HCT116 (cell line): ENCODE data around the gene CA6.
"Not testable (repeated sequence)": the region's sequence is repeated elsewhere in the genome, so short reads cannot be mapped to it uniquely, and the experiment has no call there.

ENCODE experiments used
- EGR1 ChIP-seq: IDR thresholded peaks from 2 replicates; pipeline ENCODE4 v1.6.1; 2012; ENCODE audit warnings: low read depth
- JUND ChIP-seq: IDR thresholded peaks from 2 replicates; pipeline ENCODE4 v1.6.1; 2012
- POLR2A ChIP-seq: IDR thresholded peaks from 2 replicates; pipeline ENCODE4 v1.7.0; 2011; ENCODE audit warnings: borderline replicate concordance; ENCODE audit not compliant: insufficient read depth, insufficient read length; ENCODE audit errors: extremely low read depth
- TF ChIP-seq, protein P1 (sequence below): IDR thresholded peaks from 2 replicates; pipeline ENCODE4 v1.6.1; 2012; ENCODE audit warnings: low read depth
- TF ChIP-seq, protein P2 (sequence below): IDR thresholded peaks from 2 replicates; pipeline ENCODE4 v1.6.1; 2012
- TF ChIP-seq, protein P3 (sequence below), 3 experiments: fragments of 200-600 bp in 1 of 3; sonication (generic) in 1 of 3; IDR thresholded peaks in 2 of 3; conservative IDR thresholded peaks in 1 of 3; 2 replicates each; pipeline ENCODE4 v1.5.1; 2012 to 2017; ENCODE audit warnings: low read depth in 2 of 3, low read length in 2 of 3, antibody characterized with exemption in 1 of 3, borderline replicate concordance in 1 of 3, control low read depth in 1 of 3, mild to moderate bottlenecking in 1 of 3, mixed read lengths in 1 of 3, mixed run types in 1 of 3, moderate library complexity in 1 of 3; ENCODE audit not compliant: insufficient read depth in 1 of 3

DNA sequence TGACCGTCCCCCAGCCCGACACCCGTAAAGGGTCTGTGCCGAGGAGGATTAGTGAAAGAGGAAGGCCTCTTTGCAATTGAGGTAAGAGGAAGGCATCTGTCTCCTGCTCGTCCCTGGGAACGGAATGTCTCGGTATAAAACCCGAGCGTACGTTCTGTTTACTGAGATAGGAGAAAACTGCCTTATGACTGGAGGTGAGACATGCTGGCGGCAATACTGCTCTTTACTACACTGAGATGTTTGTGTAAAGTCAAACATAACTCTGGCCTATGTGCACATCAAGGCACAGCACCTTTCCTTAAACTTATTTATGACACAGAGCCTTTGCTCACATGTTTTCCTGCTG, 56.5 kb downstream of the CA6 start:
- TF ChIP-seq, protein P1, sequence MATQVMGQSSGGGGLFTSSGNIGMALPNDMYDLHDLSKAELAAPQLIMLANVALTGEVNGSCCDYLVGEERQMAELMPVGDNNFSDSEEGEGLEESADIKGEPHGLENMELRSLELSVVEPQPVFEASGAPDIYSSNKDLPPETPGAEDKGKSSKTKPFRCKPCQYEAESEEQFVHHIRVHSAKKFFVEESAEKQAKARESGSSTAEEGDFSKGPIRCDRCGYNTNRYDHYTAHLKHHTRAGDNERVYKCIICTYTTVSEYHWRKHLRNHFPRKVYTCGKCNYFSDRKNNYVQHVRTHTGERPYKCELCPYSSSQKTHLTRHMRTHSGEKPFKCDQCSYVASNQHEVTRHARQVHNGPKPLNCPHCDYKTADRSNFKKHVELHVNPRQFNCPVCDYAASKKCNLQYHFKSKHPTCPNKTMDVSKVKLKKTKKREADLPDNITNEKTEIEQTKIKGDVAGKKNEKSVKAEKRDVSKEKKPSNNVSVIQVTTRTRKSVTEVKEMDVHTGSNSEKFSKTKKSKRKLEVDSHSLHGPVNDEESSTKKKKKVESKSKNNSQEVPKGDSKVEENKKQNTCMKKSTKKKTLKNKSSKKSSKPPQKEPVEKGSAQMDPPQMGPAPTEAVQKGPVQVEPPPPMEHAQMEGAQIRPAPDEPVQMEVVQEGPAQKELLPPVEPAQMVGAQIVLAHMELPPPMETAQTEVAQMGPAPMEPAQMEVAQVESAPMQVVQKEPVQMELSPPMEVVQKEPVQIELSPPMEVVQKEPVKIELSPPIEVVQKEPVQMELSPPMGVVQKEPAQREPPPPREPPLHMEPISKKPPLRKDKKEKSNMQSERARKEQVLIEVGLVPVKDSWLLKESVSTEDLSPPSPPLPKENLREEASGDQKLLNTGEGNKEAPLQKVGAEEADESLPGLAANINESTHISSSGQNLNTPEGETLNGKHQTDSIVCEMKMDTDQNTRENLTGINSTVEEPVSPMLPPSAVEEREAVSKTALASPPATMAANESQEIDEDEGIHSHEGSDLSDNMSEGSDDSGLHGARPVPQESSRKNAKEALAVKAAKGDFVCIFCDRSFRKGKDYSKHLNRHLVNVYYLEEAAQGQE: not testable (repeated sequence)
- not testable (repeated sequence) for TF ChIP-seq POLR2A, JUND, EGR1
- TF ChIP-seq, protein P2, sequence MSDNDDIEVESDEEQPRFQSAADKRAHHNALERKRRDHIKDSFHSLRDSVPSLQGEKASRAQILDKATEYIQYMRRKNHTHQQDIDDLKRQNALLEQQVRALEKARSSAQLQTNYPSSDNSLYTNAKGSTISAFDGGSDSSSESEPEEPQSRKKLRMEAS: not testable (repeated sequence)
- TF ChIP-seq, protein P3, sequence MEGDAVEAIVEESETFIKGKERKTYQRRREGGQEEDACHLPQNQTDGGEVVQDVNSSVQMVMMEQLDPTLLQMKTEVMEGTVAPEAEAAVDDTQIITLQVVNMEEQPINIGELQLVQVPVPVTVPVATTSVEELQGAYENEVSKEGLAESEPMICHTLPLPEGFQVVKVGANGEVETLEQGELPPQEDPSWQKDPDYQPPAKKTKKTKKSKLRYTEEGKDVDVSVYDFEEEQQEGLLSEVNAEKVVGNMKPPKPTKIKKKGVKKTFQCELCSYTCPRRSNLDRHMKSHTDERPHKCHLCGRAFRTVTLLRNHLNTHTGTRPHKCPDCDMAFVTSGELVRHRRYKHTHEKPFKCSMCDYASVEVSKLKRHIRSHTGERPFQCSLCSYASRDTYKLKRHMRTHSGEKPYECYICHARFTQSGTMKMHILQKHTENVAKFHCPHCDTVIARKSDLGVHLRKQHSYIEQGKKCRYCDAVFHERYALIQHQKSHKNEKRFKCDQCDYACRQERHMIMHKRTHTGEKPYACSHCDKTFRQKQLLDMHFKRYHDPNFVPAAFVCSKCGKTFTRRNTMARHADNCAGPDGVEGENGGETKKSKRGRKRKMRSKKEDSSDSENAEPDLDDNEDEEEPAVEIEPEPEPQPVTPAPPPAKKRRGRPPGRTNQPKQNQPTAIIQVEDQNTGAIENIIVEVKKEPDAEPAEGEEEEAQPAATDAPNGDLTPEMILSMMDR (IDR thresholded peaks at IDR 0.05 in 2 of 3, conservative IDR thresholded peaks at IDR 0.05 in 1 of 3; ENCODE audit: borderline replicate concordance in 1 of 3, insufficient read depth in 1 of 3, low read depth in 2 of 3, low read length in 2 of 3): not testable (repeated sequence)
